Urinary bladder (tissue), 4 donors: ENCODE data around the gene ELANE. TPM values are rescaled to one million over a fixed set of nuclear protein-coding genes. Genes with fewer than 3 reads are reported as not detected.

Source experiments
- DNase-seq: peaks from one replicate; pipeline ENCODE4 v3.0.0-alpha.2; 2015; ENCODE audit errors: extremely low spot score
- H3K27ac ChIP-seq: one replicate; pipeline ENCODE4 v1.5.1; 2013; ENCODE audit warnings: low read depth, mild to moderate bottlenecking, moderate library complexity
- H3K36me3 ChIP-seq: one replicate; pipeline ENCODE4 v1.6.1; 2013; ENCODE audit warnings: mild to moderate bottlenecking, moderate library complexity; ENCODE audit not compliant: insufficient read depth
- H3K4me1 ChIP-seq: one replicate; pipeline ENCODE4 v1.6.1; 2013; ENCODE audit warnings: mild to moderate bottlenecking, moderate library complexity; ENCODE audit not compliant: insufficient read depth
- H3K4me3 ChIP-seq: one replicate; pipeline ENCODE4 v1.5.1; 2013; ENCODE audit warnings: low read depth, low read length
- WGBS: extraction: QIAGEN DNeasy Blood & Tissue Kit; methylation state at CpG from one replicate; pipeline ENCODE4 v1.1.7; 2013; 5-methylcytosine and 5-hydroxymethylcytosine counted together
- polyA plus RNA-seq: library from polyadenylated mRNA; stranded (reverse); fragments of 200-250 nt; gene quantifications from one replicate; pipeline ENCODE4 v1.2.3, GENCODE V29; 2013
- small RNA-seq: library from RNA; depleted of rRNA; stranded (forward); fragments of <200 nt; gene quantifications from one replicate; pipeline ENCODE3, GENCODE V24; 2014
- total RNA-seq: library from RNA; depleted of rRNA; stranded (reverse); fragments of >200 nt; gene quantifications from one replicate; pipeline ENCODE4 v1.2.3, GENCODE V29; 2014
- donor health status: healthy with polysubstance abuse.
- donor health status: healthy.

Gene ELANE
- total and polyA plus RNA-seq, 2 donors, result 5.7 TPM; not detected in 1

DNA sequence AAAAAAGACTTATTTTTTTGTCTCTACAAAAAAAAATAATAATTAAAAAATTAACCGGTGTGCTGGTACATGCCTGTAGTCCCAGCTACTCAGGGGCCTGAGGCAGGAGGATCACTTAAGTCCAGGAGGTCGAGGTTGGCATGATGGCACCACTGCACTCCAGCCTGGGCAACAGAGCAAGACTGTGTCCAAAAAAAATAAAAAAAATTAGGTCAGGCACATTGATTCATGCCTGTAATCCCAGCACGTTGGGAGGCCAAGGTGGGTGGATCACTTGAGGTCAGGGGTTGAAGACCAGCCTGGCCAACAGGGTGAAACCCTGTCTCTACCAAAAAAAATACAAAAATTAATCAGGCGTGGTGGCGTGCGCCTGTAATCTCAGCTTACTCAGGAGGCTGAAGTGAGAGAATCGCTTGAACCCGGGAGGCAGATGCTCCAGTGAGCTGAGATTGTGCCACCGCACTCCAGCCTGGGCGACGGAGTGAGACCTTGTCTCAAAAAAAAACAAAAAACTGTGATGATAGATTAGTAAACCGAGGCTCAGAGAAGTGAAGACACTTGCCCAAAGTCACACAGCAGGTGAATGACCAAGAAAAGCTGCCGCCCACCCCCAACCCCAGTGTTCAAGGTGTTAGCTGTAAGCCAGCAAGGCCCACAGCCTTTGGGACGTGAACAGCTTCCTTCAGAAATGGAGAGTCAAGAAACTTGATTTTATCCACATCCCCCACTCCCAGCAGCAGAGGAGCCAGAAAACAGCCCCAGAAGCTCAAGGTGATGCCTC, 50.5 kb downstream of the ELANE start:
- Histone ChIP-seq H3K36me3 (peaks cover 3% of the 10 kb centered on the region), H3K4me1 (no peaks in the 10 kb centered on the region), H3K27ac (no peak overlapping the region), H3K4me3 (no peak overlapping the region)
- no peak for DNase-seq
- 90% methylated on average over 14 of the region's 14 CpGs for WGBS

DNA sequence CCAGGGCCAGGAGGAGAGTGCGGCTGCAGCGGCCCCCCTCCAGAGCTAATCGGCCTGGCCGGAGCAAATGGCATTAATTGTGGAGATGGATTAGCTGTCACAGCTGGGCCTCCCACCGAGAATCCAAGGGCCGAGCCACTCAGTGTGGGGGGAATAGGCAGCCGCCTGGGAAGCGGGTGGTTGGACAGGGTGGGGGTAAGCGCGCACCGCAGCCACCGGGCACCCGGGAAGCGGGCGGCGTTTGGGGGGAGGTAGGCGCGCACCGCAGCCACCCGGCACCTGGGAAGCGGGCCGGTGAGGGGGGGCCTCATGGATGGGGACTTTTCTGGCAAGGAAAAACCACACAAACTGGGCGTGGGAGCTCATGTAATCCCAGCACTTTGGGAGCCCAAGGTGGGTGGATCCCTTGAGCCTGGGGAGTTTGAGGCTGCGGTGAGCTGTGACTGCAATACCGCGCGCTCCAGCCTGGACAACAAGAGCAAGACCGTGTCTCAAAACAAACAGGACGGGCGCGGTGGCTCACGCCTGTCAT, 51.2 kb downstream of the ELANE start:
- no peak overlapping the region for H3K27ac ChIP-seq
- H3K4me1 ChIP-seq, result no peaks in the 10 kb centered on the region
- H3K36me3 ChIP-seq, result peaks cover 3% of the 10 kb centered on the region
- DNase-seq, result no peak
- 45% methylated on average over 32 of the region's 32 CpGs for WGBS
- H3K4me3 ChIP-seq, result no peak overlapping the region

DNA sequence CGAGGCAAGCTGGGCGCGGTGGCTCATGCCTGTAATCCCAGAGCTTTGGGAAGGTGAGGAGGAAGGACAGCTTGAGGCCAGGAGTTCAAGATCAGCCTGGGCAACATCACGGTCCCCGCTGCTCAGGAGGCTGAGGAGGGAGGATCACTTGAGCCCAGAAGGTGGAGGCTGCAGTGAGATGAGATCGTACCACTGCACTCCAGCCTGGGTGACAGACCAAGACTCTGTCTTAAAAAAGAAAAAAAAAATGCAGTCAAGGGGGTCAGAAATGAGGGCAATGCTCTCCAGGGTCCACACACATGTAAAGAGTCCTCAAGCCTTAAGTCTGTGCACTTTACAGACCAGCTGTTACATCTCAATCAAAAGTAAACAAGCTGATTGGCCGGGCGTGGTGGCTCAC, 52.4 kb downstream of the ELANE start:
- WGBS, result 93% methylated on average over 8 of the region's 8 CpGs
- peaks cover 3% of the 10 kb centered on the region for H3K36me3 ChIP-seq
- no peak for DNase-seq

More for the DNA sequence above, 52.4 kb downstream of the ELANE start:
- H3K4me3 ChIP-seq, result no peak overlapping the region
- no peak overlapping the region for H3K27ac ChIP-seq
- H3K4me1 ChIP-seq, result no peaks in the 10 kb centered on the region

Small RNAs within 50 kb of the gene (small RNA-seq; reads per million reads assigned to genes)
- gene MIR3187, result not detected
- 0.09 reads per million for gene RNU6-9

Other genes starting within 250 kb of the ELANE start
- 10.3 TPM for gene POLRMT, start 218.8 kb upstream of the ELANE start, total RNA-seq
- 44.6 TPM for gene POLRMT, start 218.8 kb upstream of the ELANE start, polyA plus RNA-seq
- not detected for gene FGF22, start 212.4 kb upstream of the ELANE start, total RNA-seq
- 1.6 TPM for gene FGF22, start 212.4 kb upstream of the ELANE start, polyA plus RNA-seq
- gene RNF126, start 189.1 kb upstream of the ELANE start, total RNA-seq, result 8.6 TPM
- gene RNF126, start 189.1 kb upstream of the ELANE start, polyA plus RNA-seq, result 41.8 TPM
- gene FSTL3, start 175.9 kb upstream of the ELANE start, total RNA-seq, result 23.3 TPM
- 86.9 TPM for gene FSTL3, start 175.9 kb upstream of the ELANE start, polyA plus RNA-seq
- not detected for gene PRSS57, start 156.9 kb upstream of the ELANE start, total RNA-seq
- not detected for gene PRSS57, start 156.9 kb upstream of the ELANE start, polyA plus RNA-seq
- 23.6 TPM for gene PALM, start 143.4 kb upstream of the ELANE start, total RNA-seq
- 69.3 TPM for gene PALM, start 143.4 kb upstream of the ELANE start, polyA plus RNA-seq
- gene MISP, start 101.2 kb upstream of the ELANE start, total RNA-seq, result 1.4 TPM
- gene MISP, start 101.2 kb upstream of the ELANE start, polyA plus RNA-seq, result 0.91 TPM
- 104 TPM for gene PTBP1, start 54.9 kb upstream of the ELANE start, total RNA-seq
- gene PTBP1, start 54.9 kb upstream of the ELANE start, polyA plus RNA-seq, result 108 TPM
- 2.1 TPM for gene PLPPR3, start 30.3 kb upstream of the ELANE start, total RNA-seq
- gene PLPPR3, start 30.3 kb upstream of the ELANE start, polyA plus RNA-seq, result 0.03 TPM
- not detected for gene AZU1, start 24.5 kb upstream of the ELANE start, total RNA-seq
- 0.15 TPM for gene AZU1, start 24.5 kb upstream of the ELANE start, polyA plus RNA-seq
- gene PRTN3, start 11.3 kb upstream of the ELANE start, total RNA-seq, result 0.26 TPM
- 0.08 TPM for gene PRTN3, start 11.3 kb upstream of the ELANE start, polyA plus RNA-seq
- gene CFD, start 7.4 kb downstream of the ELANE start, total RNA-seq, result 84.4 TPM
- 2,164 TPM for gene CFD, start 7.4 kb downstream of the ELANE start, polyA plus RNA-seq
- gene MED16, start 40.9 kb downstream of the ELANE start, total RNA-seq, result 21.2 TPM
- 59.8 TPM for gene MED16, start 40.9 kb downstream of the ELANE start, polyA plus RNA-seq
- gene RNU6-9, start 41.2 kb downstream of the ELANE start, total RNA-seq, result not detected
- gene RNU6-9, start 41.2 kb downstream of the ELANE start, polyA plus RNA-seq, result not detected
- gene R3HDM4, start 60.9 kb downstream of the ELANE start, total RNA-seq, result 16.0 TPM
- gene R3HDM4, start 60.9 kb downstream of the ELANE start, polyA plus RNA-seq, result 62.3 TPM
- not detected for gene KISS1R, start 65.0 kb downstream of the ELANE start, total RNA-seq
- 0.28 TPM for gene KISS1R, start 65.0 kb downstream of the ELANE start, polyA plus RNA-seq
- gene ARID3A, start 73.7 kb downstream of the ELANE start, total RNA-seq, result 9.1 TPM
- gene ARID3A, start 73.7 kb downstream of the ELANE start, polyA plus RNA-seq, result 6.1 TPM
- gene WDR18, start 132.0 kb downstream of the ELANE start, total RNA-seq, result 23.3 TPM
- gene WDR18, start 132.0 kb downstream of the ELANE start, polyA plus RNA-seq, result 36.6 TPM
- gene GRIN3B, start 148.1 kb downstream of the ELANE start, total RNA-seq, result not detected
- 0.06 TPM for gene GRIN3B, start 148.1 kb downstream of the ELANE start, polyA plus RNA-seq
- gene TMEM259, start 168.8 kb downstream of the ELANE start, total RNA-seq, result 34.5 TPM
- 159 TPM for gene TMEM259, start 168.8 kb downstream of the ELANE start, polyA plus RNA-seq
- not detected for gene RNU6-2, start 169.2 kb downstream of the ELANE start, total RNA-seq
- not detected for gene RNU6-2, start 169.2 kb downstream of the ELANE start, polyA plus RNA-seq
- 73.3 TPM for gene CNN2, start 174.3 kb downstream of the ELANE start, total RNA-seq
- 97.1 TPM for gene CNN2, start 174.3 kb downstream of the ELANE start, polyA plus RNA-seq
- 1.9 TPM for gene ABCA7, start 187.8 kb downstream of the ELANE start, total RNA-seq
- 5.9 TPM for gene ABCA7, start 187.8 kb downstream of the ELANE start, polyA plus RNA-seq
- gene ARHGAP45, start 214.9 kb downstream of the ELANE start, total RNA-seq, result 5.7 TPM
- gene ARHGAP45, start 214.9 kb downstream of the ELANE start, polyA plus RNA-seq, result 12.0 TPM
- gene POLR2E, start 243.1 kb downstream of the ELANE start, total RNA-seq, result 35.2 TPM
- gene POLR2E, start 243.1 kb downstream of the ELANE start, polyA plus RNA-seq, result 255 TPM